ENCODE data around the gene SPINT1.
"Not testable (repeated sequence)": the region's sequence is repeated elsewhere in the genome, so short reads cannot be mapped to it uniquely, and the experiment has no call there.

Gene SPINT1

DNA sequence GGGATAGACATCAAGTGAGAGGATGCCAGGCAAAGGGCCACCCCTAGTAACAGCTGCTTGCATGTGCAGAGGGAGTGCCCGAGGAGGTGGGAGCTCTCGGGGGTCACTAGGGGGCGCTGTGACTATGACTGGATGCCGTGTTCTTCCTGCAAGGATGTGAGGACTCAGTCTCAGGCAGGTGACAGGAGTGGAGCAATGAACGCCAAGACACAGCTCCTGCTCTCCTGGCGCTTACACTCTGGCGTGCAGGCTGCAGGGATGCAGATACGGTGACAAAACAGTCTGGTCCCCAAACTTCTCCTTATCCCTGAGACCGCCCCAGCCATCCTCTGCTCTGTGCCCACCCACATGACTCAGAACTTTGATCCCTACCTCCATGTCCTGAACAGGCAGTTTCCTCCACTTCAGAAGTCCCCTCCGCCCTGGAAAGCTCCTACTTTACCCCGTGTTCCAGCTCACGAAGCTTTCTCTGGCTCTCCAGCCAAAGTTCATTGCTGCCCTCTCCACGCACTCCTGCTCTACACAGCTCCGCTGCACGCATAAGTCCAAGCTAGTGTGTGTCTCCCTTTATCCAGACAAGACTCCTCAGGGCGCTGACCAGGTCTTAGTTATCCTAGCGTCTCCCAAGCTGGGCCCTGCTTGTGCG, 15.5 kb downstream of the SPINT1 start:
- peak; percentile 84 for DNase-seq (ENCODE audit: low spot score)

DNA sequence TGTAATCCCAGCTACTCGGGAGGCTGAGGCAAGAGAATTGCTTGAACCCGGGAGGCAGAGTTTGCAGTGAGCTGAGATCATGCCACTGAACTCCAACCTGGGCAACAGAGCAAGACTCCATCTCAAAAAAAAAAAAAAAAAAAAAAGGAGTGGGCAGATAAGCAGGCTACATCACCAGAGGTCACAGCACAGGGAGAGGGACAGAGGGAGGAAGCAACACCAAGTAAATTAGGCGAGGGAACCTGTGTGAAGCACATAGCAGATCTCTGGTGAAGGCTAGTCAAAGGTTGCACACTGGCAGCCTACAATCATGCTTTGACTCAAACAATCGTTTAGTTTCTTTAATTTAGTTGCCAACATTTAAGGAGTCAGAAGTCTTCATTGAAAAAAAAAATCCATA, 17.3 kb downstream of the SPINT1 start:
- DNase-seq (ENCODE audit: low spot score) = not testable (repeated sequence)

- DNase-seq (ENCODE audit: low spot score) = no peak
Measured at GRCh38 chr15:40863660-40864270, 19.9 kb downstream of the SPINT1 start.

DNA sequence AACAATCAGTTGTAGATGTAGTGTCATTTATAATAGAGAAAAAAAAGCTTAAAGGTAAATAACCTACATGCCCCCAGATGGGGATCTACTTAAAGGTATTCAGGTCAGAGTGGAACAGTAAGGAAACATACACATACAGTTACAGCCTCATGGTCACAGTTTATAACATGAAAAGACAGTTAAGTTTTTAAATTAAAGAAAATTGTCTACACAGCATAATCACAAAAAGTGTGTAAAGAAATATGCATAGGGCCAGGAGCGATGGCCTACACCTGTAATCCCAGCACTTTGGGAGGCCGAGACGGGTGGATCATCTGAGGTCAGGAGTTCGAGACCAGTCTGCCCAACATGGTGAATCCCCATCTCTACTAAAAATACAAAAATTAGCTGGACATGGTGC, 23.4 kb downstream of the SPINT1 start:
- no peak for DNase-seq (ENCODE audit: low spot score)

DNA sequence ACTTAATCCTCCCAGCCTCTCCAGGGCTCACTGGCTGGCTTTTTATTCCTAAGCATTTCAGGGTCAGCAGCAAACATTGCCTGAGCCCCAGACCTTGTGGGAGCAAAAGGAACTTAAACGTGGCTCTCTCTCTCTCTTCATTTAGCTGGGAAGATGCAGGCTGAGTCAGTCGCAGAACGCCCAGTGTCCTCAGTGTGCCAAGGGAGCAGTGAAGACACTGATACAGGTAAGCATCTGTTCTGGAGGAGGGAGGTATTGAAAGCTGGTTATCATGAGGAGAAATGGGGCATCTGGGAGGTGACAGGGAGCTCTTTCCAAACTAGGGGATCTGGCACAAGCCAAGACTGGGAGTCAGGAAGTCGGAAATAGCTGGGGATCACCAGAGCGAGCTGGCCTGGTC, 25.8 kb downstream of the SPINT1 start:
- no peak for DNase-seq (ENCODE audit: low spot score)

- DNase-seq (ENCODE audit: low spot score) = no peak
Measured at GRCh38 chr15:40870716-40871115, 26.9 kb downstream of the SPINT1 start.

DNA sequence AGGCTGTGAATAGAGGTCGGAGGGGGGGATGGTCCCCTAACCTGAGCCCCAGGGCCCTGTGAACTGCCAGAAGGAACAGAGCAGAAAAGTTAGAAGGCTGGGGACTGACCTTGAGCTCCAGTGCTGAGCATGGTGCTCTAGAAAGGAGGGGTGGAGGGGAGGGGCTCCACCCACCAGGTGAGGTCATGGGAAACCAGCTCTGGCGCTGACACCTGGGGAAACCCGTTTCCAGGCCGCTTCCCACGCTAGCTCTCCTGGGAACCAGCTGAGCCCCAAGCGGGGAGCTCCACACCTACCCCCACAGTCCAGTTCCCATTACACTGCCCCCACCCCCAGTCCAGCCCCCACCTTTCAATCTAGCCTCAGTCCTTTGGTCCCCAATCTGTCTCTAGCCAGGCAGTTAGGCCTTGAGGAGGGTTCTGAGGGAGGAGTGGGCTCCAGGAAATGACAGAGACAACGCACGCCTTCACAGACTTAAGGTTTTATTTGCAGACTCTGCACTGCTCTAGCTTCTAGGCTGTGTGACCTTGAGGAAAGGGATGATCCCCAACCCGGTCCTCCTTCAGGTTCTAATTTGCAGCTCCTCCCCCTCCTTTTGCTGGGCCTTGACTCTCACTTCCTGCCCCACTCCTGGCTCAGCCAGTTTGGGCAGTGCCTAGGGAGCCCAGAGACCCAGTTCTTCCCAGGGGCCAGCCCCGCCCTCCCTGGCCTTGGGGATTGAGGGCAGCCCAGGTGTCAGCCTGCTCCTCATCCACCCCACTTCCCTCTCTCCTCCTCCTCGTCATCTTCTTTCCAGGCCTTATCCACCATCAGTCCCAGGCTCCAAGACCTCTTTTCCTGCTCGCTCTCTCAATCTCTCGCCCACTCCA, 28.1 kb downstream of the SPINT1 start:
- no peak for DNase-seq (ENCODE audit: low spot score)

DNA sequence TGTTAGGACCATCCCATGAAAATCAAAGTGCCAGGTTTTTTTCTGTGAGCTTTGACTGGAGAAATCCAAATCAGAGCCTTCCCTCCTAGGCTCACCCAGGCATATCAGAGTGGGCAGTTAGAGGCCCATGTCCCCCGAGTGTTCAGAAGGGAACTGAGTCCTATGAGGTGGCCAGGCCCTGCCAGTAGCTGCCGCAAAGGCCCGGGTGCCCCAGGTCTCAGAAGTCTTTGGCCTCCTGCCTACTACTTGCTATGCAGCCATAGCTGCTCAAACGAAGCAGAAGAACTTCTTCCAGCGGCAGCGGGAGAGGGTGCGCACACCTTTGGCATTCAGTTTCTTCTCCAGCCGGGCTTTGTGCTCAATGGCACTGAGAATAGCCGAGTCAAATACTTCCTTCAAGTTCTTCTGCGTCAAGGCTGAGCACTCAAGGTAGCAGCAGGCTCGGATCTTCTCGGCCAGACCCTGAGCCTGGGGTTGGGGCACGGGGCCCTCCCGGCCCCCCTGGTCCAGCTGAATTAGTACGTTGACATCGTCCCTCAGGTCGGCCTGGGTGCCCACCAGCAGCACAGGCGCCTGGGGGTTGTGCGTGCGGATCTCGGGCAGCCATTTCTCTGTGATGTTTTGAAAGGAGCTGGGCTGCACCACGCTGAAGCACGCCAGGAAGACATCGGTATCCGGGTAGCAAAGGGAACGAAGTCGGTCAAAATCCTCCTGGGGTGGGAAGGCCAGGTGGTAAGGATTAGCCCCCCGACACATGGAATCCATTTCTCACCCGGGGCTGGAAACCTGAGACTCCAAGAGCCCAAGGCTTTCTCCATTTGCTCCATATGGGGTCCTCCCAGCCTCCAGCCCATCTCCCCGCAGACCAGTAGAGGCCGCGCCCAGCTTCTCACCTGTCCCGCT, 29.2 kb downstream of the SPINT1 start:
- DNase-seq (ENCODE audit: low spot score) = no peak

- DNase-seq (ENCODE audit: low spot score) = no peak
Measured at GRCh38 chr15:40873694-40874561, 30.1 kb downstream of the SPINT1 start, which contains the start of gene RHOV. RHOV (minus strand) TSS chr15:40874234; CDS start chr15:40874139, 95 bp downstream.

- DNase-seq (ENCODE audit: low spot score) = no peak
Measured at GRCh38 chr15:40875991-40876730, 32.3 kb downstream of the SPINT1 start.

DNA sequence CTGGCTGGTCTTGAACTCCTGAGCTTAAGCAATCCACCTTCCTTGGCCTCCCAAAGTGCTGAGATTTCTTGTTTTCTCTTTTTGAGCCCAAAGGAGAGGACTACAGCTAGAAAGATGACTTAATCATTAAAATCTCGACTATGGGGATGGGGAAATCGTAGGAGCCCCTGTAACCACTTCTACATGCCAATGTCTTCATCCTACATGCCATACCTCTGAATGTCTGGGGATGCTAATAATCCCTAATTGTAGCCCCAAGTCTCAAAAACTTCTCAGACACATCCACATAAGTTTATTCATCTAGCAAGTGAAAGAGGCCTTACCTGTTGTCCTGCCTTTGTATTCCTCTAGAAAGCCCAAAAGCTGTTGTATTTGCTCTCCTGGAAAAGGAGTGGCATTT, 33.8 kb downstream of the SPINT1 start:
- DNase-seq (ENCODE audit: low spot score) = no peak

DNA sequence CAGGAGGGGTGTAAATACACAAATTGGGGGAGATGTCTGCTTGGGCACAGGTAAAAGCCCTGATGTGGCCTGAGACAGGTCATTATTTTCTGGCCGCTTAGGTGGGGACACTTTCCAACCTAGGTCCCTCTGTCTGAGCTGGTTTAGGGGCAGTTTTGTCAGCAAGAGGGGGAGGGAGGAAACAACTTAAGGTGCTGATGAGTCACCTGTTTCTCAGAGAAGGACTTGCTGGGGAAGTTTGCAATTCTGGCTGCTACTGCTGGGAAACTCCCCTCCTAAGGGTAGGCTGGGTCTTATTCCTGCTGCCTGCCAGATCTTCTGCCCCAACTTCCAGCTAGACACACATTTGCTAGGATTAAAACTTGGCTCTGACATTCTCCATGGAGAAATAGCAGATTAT, 34.9 kb downstream of the SPINT1 start:
- no peak for DNase-seq (ENCODE audit: low spot score)

GRCh38 chr15:40879609-40880008, 35.8 kb downstream of the SPINT1 start:
- DNase-seq (ENCODE audit: low spot score) = no peak

GRCh38 chr15:40881351-40881750, 37.5 kb downstream of the SPINT1 start:
- no peak for DNase-seq (ENCODE audit: low spot score)

GRCh38 chr15:40886586-40886985, 42.7 kb downstream of the SPINT1 start:
- DNase-seq (ENCODE audit: low spot score) = no peak

GRCh38 chr15:40889112-40889511, 45.3 kb downstream of the SPINT1 start:
- DNase-seq (ENCODE audit: low spot score) = no peak

DNA sequence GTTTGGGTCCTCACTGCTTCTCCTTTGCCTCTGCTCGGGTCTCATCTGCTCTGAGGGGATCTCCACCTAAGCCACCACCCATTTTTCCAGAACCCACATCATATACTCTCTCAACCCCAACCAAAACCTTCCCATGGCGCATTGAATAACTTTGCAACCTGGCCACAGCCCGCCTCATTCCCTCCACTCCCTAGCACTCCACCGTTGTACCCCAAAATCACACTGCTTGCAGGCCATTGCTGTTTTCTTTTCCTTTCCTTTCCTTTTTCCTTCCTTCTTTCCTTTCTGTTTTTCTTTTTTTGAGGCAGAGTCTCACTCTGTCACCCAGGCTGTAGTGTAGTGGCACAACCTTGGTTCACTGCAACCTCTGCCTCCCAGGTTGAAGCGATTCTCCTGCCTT, 47.3 kb downstream of the SPINT1 start:
- no peak for DNase-seq (ENCODE audit: low spot score)

DNA sequence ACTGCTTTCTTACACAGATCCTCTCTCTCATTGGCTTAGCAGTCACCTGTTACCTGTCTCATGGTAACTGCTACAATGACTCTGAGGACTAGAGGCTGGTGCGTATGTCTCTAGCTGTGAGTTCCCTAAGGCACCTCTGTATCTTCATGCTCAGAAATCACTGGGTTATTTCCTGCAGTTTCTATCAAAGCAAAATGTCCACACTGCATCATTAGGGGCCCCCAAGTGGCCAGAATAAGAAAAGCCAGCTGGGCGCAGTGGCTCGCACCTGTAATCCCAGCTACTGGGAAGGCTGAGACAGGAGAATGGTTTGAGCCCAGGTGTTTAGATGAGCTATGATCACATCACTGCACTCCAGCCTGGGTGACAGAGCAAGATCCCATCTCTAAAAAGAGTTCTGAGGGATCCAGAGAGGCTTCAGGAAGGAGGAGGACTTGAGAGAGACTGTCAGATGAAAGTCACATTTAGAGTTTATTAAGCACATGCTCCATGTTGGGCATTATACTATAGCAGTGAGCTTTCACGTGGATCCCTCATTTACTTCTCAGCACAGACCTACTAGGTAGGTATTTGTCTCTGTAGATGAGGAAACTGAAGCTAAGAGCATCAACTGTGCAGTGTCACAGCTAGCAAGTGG, 48.1 kb downstream of the SPINT1 start:
- peak; percentile 55 for DNase-seq (ENCODE audit: low spot score)

- DNase-seq (ENCODE audit: low spot score) = no peak
Measured at GRCh38 chr15:40892447-40893012, 48.7 kb downstream of the SPINT1 start.

Measured in AG08395 (cell line).